ENCODE data around the gene PIEZO2.

PIEZO2 gene

DNA sequence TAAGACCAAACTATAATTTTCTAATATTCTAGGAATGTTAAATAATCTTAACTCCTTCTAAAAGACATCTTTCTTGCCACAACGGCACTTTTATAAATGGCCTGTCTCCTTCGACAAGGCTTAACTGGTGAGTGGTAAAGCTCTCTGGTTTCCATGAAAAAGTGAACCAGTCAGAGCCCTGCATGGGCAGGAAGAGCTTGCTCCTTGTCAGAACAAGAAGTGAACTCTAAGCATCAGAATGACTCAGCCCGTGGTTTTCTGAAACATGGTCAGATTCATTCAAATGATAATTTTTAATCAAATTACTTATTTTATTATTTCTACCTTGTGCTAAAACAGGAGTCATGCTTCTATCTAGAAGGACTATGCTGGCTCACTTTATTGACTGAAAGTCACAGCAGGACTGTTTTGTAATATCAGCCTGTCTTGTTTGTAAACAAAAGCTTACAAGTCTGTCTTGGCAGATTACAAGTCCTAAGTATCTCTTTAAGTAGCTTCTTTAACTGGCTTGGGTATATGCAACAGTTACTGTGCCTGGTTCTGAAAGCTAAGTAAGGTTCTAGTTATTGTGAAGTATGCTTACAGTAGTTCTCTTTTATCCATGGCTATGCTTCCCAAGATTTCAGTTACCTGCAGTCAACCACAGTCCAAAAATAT is 378.2 kb downstream of the PIEZO2 start:
- DNase-seq: peak; percentile 75

DNA sequence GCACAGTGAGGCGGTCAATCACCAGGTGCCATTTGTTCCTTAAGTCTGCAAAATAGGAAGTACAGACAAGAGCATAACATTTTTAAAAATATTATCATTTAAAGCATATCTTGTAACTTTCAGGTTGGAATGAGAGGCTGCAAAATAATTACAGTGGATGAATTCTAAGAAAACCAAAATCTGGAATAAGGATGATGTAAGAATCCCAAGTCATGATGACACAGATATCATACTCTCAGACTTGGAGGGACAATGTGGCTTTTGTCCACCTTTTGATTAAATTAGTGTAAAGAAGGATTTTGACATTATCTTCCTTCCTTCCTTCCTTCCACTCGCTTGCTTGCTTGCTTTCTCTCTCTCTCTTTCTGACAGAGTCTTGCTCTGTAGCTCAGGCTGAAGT is 379.1 kb downstream of the PIEZO2 start:
- no peak for DNase-seq

DNA sequence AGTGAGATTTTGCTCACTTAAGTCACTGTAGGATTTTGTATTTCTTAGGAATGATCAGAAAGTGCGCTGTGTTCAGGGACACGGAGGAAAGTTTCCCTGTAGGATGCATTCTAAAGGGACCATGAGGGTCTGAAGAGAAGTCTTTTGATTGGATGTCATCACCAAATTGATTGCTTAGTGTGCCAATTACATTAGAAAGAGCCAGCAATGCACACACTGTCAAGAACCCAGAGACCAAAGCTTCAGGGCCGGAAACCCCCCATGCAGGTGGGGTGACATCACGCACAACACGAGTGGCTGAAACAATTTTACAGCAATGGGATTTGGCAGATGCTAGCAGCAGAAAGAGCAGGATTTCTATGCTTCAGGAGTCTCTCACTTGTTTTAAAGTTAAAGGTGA is 381.1 kb downstream of the PIEZO2 start:
- no peak for DNase-seq

- DNase-seq: no peak
These were observed 381.7 kb downstream of the PIEZO2 start for GRCh38 chr18:10767658-10768057.

DNA sequence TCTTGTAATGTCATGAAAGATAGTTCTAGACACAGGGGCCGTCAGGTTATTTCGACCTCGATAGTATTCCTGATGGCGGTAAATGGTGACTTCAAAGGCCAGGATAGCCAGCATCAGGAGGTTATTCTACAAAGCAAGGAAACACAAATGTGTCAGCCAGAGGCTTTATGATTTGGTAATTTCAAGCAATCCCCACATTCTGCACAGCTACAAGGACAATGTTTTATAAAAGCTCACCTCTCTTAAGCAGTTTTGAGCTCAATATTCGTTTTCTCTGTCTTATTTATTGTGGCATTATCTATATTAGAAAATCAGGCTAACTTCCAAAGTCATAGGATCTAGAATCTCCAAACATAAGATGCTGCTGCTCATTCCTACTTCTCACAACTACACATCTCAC is 388.4 kb downstream of the PIEZO2 start:
- no peak for DNase-seq

DNA sequence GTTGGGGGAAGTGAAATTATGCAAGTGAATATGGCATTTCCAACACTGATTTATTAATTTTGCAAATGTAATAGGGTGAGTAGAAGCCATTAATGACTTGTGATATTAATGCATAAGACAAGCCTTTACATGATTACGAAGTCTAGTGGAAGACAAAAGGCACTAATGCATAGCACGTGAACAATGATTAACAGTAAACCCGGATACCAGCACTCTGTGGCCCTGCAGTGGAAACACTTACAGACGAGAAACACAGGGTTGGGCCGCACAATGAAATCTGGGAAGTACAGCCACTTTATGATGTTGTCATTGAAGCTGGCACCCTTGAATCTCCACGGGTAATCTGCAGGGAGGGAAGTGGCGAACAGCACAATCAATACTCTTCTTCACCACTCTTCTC is 390.1 kb downstream of the PIEZO2 start:
- no peak for DNase-seq

GRCh38 chr18:10757946-10758345 is 391.4 kb downstream of the PIEZO2 start:
- DNase-seq: no peak

DNA sequence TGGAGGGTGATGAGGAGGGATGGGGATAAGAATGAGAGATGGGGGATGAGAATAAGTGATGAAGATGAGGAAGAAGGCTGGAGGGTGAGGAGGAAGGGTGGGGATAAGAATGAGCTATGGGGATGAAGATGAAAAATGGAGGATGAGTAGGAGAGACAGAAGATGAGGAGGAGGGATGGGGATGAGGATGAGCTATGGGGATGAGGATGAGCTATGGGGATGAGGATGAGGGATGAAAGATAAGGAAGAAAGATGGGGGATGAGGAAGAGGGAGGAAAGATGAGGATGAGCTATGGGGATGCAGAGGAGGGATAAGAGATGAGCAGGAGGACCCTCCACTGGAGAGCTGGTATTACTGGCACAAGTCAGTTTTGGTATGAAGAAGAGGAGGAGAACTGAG is 392.0 kb downstream of the PIEZO2 start:
- no peak for DNase-seq

DNA sequence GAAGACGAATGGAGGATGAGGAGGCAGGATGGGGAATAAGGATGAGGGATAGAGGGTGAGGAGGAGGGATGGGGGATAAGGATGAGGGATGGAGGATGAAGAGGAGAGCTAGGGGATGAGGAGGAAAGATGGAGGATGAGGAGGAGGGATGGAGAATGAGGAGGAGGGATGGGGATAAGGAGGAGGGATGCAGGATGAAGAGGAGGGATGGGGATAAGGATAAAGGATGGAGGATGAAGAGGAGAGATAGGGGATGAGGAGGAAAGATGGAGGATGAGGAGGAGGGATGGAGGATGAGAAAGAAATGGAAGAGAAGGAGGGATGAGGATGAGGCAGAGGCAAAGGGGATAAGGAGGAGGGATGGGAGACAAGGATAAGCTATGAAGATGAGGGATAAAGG is 393.5 kb downstream of the PIEZO2 start:
- no peak for DNase-seq

- no peak for DNase-seq
These were observed 395.2 kb downstream of the PIEZO2 start for GRCh38 chr18:10754128-10754527.

- no peak for DNase-seq
These were observed 397.0 kb downstream of the PIEZO2 start for GRCh38 chr18:10752382-10752781.

- DNase-seq: no peak
These were observed 397.7 kb downstream of the PIEZO2 start for GRCh38 chr18:10751653-10752052.

DNA sequence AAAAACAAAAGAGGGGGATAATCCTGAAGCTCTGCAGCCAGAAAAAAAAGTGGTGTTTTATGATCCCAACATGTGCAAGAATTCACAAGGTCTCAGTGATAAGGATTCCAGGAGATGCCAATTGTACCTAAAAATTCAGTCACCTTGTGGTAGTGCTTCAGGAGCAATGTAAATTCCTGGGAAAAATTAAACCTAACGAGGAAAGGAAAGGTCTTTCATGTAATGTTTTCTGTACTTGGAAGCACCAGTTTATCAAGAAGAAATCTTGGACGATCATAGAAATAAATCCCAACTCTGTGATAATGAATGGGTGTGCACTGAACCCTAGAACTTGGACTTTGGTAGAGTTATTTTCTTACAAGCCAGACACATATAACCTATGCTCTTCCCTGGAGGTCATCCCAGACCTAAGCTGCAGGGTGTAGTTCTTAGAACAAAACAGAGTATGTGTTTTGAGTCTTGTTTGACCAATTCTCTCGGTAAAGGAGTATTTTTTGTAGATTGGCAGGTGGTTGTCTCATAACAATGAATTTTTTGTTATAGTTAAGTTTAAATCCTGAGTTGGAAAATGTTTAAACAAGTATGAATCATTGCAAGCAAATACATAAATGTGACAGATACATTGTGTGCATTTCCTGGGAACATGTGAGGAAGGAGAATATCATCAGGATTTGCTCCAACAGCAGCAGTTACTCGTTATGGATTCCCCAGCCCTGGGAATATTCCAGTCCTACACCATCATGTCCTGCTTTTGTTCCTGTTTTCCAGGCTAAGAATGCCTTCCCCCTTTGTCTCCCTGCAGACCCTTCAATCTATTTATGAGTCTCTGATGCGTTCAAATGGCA is 399.0 kb downstream of the PIEZO2 start:
- no peak for DNase-seq

GRCh38 chr18:10748641-10749040 is 400.7 kb downstream of the PIEZO2 start:
- no peak for DNase-seq

- no peak for DNase-seq
These were observed 403.4 kb downstream of the PIEZO2 start for GRCh38 chr18:10745971-10746370.

DNA sequence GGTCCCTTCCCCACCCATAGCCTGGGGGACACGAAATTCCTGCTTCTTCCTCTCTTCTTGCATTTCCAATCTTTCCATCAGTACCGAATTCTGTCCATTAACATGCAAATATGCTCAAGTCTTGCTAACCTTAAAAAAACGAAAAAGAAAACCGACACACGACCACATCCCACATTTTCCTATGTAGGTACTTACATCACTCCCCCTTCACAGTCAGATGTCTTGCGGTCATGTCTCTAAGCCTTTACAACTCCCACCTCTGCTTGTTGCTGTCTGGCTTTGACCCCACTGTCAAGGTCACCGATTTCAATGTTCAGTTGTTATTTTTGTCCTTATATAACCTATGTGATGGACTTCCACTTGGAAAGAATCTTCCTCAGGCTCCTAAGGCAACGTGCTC is 404.1 kb downstream of the PIEZO2 start:
- no peak for DNase-seq

DNA sequence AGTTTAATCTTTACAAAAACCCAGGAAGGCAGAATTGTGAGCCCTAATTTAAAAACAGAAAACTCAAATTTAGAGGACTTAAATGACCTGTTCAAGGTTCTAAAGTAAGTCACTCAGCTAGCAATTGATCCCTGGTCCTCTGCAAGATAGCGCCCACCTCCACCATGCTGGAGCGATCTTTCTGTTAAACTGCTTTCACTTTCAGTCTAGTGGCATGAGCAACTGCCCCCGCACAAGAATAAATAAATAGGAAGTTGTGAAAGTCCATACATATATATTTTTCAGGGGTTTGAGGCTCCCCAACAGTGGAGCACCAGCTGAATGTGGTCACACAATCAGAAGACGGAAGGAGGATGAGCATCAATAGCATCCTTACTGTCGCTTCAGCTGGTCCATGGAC is 405.6 kb downstream of the PIEZO2 start:
- no peak for DNase-seq

DNA sequence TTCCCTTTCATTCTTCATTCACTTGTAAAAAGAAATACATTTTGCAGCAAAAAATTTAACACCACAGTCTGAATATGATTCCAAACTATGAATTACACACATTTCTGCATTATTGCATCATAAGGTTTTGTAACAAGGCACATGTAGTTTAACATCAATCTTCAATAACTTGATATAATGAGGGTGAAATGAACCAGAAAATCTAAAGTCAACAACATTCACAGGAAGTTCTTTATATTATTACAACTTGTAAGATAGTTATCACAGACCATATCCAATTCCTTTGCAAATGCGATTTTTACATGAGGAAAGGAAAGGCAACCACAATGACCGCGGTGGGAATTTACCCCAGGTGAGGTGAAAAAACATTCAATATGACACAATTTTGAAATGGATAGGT is 410.2 kb downstream of the PIEZO2 start:
- DNase-seq: no peak

GRCh38 chr18:10736984-10737383 is 412.4 kb downstream of the PIEZO2 start:
- no peak for DNase-seq

DNA sequence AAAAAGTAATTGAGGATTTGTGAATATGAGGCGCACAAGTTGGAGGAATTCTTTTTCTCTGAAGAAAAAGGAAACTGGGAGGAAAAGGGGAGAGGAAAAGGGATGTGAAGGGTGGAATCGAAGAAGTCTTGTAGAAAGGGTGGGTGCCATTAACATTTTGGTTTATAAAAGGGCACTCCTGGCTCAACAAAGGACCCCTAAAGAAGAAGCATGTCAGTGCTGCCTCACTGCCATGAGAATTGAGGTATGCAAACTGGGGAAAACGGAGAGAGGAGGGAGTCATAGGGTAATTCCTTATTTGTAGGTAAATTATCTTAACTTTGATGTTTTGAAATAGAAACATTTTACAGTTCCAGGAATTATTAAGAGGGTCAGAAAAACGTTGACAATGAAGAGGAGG is 416.4 kb downstream of the PIEZO2 start:
- no peak for DNase-seq

DNA sequence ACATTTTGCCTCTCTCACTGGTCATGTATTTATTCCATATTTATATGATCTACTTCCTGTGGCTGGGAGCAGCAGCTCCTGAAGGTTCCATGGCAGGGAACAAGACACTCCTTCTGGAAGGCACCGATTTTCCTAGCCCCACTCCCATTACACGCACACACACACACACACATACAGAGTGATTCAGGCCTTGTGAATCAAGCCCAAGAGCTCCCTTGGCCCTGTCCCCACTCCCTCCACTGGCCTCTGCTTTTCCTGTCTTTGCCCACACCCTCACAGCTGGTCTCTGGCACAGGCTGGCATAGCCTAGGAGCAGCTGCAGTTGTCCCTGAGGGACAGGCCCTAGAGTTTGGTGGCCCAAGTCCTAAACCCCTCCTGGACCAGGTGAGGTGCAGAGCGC is 421.9 kb downstream of the PIEZO2 start:
- no peak for DNase-seq

GRCh38 chr18:10726198-10727068 is 422.9 kb downstream of the PIEZO2 start:
- DNase-seq: no peak

DNA sequence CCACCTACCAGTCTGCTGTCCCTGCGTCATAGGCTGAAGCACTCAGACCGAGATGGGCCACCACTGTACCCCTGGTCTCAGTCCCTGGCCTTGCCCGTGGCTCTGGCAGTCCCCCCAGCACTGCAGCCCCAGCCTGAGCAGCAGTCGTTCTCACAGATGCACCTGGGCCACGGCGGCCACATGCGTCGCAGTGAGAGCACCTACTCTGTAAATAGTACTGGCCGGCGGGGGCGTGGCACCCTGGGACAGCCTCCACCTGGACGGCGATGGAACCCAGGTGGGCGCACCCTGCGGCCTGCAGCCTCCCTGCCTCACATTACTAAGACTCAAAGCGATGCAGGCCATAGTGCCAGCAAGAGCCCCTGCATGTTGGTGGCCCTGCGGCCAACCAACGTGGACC is 424.7 kb downstream of the PIEZO2 start:
- DNase-seq: no peak

DNA sequence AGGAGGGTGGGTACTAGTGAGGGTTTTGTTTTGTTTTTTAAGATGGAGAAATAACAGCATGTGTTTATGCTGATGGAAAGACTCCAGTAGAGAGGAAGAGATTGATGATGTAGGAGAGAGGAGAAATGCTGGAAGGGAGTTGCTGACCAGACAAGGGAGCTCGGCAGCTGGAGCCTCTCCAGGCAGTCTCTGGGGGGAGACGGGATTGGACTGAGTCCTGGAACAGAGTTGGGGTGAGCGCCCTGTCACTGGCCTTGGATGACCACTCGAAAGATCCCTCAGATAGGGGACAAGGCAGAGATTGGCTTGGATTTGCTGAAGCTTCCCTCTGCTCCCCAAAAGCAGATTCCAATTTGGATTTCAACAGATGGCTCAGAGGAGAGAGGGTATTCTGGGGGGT is 425.9 kb downstream of the PIEZO2 start:
- DNase-seq: no peak
